NCI-H1436 treated with DMSO at 0.1 percent for 48 hours (cell line): ENCODE data around the gene CBFA2T3.
"Not testable (repeated sequence)": the region's sequence is repeated elsewhere in the genome, so short reads cannot be mapped to it uniquely, and the experiment has no call there.

Source experiments
- DNase-seq: peaks from one replicate; lab custom pipeline; 2025; lab: John Stamatoyannopoulos, UW

Gene CBFA2T3

DNA sequence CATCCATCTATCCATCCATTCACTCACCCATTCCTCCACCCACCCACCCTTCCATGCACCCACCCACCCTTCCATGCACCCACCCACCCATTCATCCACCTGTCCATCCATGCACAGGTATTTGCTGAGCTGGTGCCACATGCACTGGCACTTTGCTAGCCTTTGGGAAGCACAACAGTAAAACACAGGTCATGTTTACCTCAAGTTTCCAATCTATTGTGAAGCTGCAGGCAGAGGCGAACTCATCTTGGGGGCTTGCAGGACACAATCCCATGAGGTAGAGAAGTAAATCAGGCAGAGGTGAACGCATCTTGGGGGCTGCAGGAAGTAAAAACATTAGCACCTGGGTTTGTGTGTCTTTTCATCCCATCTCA, 35.6 kb upstream of the CBFA2T3 start:
- no peak for DNase-seq

DNA sequence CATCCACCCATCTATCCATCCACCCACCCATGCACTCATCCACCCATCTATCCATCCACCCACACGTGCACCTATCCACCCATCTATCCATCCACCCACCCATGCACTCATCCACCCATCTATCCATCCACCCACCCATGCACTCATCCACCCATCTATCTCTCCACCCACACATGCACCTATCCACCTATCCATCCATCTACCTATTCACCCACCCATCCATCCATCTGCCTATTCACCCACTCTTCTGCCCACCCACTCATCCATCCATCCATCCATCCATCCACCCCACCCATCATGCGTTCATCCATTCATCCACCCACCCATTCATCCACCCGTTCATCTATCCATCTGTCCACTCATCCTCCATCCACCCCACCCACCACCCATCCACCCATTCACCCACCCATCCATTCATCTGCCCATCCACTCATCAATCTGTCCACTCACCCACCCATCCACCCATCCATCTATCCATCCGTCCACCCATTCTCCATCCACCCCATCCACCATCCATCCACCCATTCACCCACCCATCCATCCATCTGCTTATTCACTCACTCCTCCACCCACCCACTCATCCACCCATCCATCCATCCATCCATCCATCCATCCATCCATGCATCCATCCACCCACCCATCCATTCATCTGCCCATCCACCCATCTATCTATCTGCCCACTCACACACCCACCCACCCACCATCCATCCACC, 35.1 kb upstream of the CBFA2T3 start:
- no peak for DNase-seq

DNA sequence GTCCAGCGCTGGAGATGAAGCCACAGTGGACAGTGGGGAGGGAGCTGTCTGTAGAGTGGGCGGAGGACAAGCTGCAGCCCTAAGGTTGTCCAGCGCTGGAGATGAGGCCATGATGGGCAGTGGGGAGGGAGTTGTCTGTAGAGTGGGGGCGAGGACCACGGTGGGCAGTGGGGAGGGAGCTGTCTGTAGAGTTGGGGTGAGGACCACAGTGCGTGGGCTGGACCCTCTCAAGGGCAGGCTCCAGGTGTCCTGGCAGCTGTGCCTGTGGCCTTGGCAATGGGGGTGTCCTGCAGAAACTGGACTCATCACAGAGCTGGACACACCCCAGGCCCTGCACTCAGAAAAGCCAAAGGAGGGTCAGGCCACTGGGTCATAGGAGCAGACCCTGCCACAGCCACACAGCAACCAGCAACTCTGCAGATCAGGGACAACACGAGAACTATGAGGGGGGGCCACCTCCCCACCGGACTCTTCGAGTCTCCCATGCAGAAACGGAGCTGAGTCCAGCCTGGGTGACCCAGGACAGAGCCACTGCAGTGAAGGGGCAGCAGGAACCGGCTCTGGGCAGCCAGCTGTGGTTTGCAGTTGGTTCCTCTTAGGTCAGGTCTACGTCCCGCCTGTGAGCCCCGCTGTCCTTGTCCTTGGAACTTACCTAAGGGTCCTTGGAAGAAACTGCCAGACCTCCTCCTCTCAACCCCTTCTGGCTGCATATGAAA, 33.4 kb upstream of the CBFA2T3 start:
- DNase-seq: no peak

DNA sequence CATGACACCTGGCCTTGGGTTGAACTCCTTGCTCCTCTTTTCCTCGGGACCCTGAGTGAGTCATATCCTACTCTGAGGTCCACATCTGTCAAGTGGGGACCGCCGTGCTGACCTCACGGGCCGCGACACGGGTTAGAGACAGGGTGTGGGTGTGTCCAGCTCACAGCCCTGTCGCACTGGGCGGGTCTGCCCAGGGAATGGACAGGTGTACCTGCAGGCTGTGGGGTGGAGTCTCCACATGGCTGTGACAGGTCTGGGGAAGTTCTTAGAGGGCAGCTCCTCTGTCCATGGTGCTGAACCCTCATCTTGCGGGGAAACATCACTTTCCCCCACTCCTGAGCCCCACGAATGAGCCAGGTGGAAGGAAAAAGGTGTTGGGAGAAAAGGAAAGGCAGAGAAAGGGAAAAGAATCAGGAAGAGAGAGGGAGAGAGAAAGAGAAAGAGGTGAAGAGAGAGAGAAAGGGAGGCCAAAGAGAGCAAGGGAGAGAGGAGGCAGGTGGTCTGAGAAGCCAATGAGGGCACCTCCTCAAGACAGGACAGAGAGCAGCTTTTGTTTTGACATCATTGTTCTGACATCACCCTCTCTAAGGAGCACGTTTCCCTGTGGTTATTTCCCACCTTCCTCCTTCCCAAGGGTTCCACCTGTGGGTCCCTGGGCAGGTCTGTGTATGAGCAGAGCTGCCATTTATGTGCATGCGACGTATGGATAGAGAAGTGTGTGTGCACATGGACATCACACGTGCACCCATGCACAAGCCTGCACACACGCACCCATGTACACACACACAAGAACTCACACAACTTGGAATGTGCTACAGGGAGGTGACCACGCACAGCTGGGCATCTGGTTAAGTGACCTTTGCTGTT, 32.6 kb upstream of the CBFA2T3 start:
- no peak for DNase-seq

DNA sequence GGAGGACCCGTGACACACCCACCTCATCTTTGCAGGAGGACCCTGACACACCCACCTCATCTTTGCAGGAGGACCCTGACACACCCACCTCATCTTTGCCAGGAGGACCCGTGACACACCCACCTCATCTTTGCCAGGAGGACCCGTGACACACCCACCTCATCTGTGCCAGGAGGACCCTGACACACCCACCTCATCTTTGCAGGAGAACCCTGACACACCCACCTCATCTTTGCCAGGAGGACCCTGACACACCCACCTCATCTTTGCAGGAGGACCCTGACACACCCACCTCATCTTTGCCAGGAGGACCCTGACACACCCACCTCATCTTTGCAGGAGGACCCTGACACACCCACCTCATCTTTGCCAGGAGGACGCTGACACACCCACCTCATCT, 31.8 kb upstream of the CBFA2T3 start:
- not testable (repeated sequence) for DNase-seq

GRCh38 chr16:89007371-89008249, 30.6 kb upstream of the CBFA2T3 start:
- DNase-seq: no peak

DNA sequence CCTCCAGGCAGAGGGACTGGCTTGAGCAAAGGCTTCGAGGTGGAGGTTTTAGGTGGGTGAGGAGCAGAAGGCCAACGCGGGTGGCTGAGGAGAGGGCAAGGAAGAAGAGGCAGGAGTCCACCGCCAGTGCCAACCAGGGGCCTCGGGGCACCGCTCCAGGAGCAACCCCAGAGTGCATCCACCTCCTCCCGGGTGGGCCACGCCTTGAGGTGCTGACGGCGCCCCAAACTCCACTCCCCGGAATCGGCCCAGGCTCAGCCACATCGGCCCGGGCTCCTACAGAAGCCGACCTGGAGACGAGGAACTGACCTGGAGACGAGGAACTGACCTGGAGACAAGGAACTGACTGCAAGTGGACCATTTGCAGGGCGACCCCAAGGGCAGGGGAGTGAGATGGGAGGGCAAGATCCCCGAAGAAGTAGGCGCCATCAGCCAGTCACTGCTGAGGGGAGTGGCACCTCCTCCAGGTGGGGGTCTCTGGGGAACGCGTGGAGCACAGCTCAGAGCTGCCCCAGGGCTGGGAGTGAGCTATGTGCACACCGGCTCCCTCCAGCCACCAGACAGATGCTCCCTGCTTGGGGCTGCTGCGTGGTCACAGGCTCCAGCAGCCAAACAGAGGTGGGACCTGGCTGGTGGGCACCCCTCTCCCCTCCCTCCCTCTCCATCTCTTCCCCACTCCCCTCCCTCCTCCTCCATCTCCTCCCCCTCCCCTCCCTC, 29.2 kb upstream of the CBFA2T3 start:
- no peak for DNase-seq

- DNase-seq: no peak
Measured at GRCh38 chr16:89005201-89006035, 28.4 kb upstream of the CBFA2T3 start.

GRCh38 chr16:89004209-89004831, 27.3 kb upstream of the CBFA2T3 start:
- DNase-seq: no peak

DNA sequence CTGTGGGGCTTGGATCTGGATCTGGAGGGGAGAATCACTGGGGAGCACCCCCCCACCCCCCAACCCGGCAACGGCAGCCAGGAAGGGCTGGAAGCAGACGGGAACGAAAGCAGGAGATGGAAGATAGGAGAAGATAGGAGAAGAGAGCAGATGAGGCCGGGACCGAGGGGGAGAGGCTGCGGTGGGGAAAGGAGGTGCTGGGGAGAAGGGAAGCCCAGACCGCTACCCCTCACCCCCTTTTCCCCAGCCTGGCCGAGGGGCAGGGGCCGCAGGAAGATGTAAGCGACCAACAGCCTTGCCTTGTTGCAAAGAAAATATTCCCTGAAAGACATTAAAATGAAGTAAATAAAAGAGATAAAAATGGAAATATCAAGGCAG, 26.8 kb upstream of the CBFA2T3 start:
- no peak for DNase-seq

- no peak for DNase-seq
Measured at GRCh38 chr16:89002851-89003830, 26.1 kb upstream of the CBFA2T3 start.

GRCh38 chr16:89002081-89002480, 25.1 kb upstream of the CBFA2T3 start:
- not testable (repeated sequence) for DNase-seq

DNA sequence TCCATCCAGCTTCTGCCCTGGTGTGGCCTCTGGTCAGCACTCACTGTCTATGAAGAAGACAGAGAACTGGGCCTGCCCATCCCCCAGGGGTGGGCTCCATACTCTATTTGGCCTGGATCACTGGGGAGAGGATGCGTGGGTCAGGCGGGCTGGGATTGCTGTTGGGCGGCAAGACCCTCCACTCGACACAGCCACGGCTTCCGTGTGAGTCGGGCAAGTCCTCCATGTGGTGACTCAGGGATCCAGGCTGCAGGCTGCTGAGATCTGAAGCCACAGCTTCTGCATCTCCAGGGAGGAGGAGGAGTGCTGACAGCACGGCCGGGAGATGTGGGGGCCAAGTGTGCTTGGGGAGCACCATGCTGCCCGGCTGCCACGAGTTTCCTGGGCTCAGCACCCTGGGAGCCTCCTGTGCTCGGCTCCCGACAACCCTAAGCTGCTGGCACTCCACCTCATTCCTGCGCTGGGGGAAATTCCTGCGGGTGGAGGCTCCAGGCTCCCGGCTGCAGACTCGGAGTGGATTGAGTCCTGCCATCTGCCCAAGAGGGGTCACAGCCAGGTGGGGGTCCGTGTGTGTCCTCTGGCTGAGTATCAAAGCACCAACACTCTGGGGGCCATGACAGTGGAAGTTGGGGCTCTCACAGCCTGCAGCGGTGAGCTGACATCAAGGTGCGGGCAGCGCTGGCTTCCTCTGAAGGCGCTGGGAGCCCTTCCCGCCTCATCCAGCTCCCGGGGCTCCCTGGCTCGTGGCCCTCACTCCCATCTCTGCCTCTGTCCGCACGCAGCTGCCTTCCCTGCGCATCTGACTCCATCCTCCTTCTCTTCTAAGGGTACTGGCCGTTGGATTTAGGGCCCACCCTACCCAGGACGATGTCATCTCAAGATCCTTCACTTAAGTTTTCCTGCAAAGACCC, 24.4 kb upstream of the CBFA2T3 start:
- DNase-seq: no peak

GRCh38 chr16:89000207-89000959, 23.4 kb upstream of the CBFA2T3 start:
- DNase-seq: no peak

GRCh38 chr16:88999457-89000206, 22.6 kb upstream of the CBFA2T3 start:
- DNase-seq: no peak
